Prostate gland (tissue), 2 donors: ENCODE data around the gene NUP133.

Source experiments
- POLR2A ChIP-seq: fragments of 450-650 bp; IDR thresholded peaks from one replicate; pipeline ENCODE4 v1.6.1; 2016; ENCODE audit warnings: antibody characterized with exemption, mild to moderate bottlenecking
- POLR2AphosphoS5 ChIP-seq: sonication (generic); formaldehyde crosslinking; IDR thresholded peaks from one replicate; pipeline ENCODE4 v1.6.1; 2017; ENCODE audit warnings: antibody characterized with exemption
- TF ChIP-seq, protein P1 (sequence below), 4 experiments: fragments of 200-600 bp in 2 of 4; fragments of 450-650 bp in 2 of 4; sonication (generic) in 2 of 4; IDR thresholded peaks; 1 replicate in 3 of 4; 2 replicates in 1 of 4; pipeline ENCODE4 v1.5.1; 2016 to 2019; ENCODE audit warnings: antibody characterized with exemption in 4 of 4, mild to moderate bottlenecking in 2 of 4, moderate library complexity in 2 of 4

- TF ChIP-seq, protein P1, sequence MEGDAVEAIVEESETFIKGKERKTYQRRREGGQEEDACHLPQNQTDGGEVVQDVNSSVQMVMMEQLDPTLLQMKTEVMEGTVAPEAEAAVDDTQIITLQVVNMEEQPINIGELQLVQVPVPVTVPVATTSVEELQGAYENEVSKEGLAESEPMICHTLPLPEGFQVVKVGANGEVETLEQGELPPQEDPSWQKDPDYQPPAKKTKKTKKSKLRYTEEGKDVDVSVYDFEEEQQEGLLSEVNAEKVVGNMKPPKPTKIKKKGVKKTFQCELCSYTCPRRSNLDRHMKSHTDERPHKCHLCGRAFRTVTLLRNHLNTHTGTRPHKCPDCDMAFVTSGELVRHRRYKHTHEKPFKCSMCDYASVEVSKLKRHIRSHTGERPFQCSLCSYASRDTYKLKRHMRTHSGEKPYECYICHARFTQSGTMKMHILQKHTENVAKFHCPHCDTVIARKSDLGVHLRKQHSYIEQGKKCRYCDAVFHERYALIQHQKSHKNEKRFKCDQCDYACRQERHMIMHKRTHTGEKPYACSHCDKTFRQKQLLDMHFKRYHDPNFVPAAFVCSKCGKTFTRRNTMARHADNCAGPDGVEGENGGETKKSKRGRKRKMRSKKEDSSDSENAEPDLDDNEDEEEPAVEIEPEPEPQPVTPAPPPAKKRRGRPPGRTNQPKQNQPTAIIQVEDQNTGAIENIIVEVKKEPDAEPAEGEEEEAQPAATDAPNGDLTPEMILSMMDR (IDR thresholded peaks at IDR 0.05): no peak
- TF ChIP-seq POLR2AphosphoS5 (no peak), POLR2A (no peak)
Observed at GRCh38 chr1:229485318-229485717, 22.8 kb downstream of the NUP133 start.
